ENCODE data around the gene RNPS1.
A peak's percentile ranks its signal among the peaks of the same experiment; 100 is the strongest.
"Not testable (repeated sequence)": the region's sequence is repeated elsewhere in the genome, so short reads cannot be mapped to it uniquely, and the experiment has no call there.

RNPS1 gene

GRCh38 chr16:2282262-2282661 lies 14.3 kb upstream of the RNPS1 start:
- no peak for DNase-seq

GRCh38 chr16:2280981-2281542 lies 13.1 kb upstream of the RNPS1 start:
- no peak for DNase-seq

GRCh38 chr16:2280461-2280860 lies 12.5 kb upstream of the RNPS1 start:
- no peak for DNase-seq

- DNase-seq = no peak
Measured at GRCh38 chr16:2278956-2279800, 11.3 kb upstream of the RNPS1 start.

- no peak for DNase-seq
Measured at GRCh38 chr16:2278272-2278608, 10.3 kb upstream of the RNPS1 start.

- no peak for DNase-seq
Measured at GRCh38 chr16:2277466-2278271, 9.7 kb upstream of the RNPS1 start.

- DNase-seq = no peak
Measured at GRCh38 chr16:2276368-2277195, 8.7 kb upstream of the RNPS1 start.

GRCh38 chr16:2275476-2276367 lies 7.8 kb upstream of the RNPS1 start:
- no peak for DNase-seq

GRCh38 chr16:2273931-2274330 lies 6.0 kb upstream of the RNPS1 start:
- no peak for DNase-seq

GRCh38 chr16:2273484-2273883 lies 5.6 kb upstream of the RNPS1 start:
- no peak for DNase-seq

- DNase-seq = no peak
Measured at GRCh38 chr16:2271848-2272461, 4.0 kb upstream of the RNPS1 start.

GRCh38 chr16:2270588-2271470 lies 2.9 kb upstream of the RNPS1 start:
- DNase-seq = no peak

GRCh38 chr16:2270070-2270462 lies 2.1 kb upstream of the RNPS1 start:
- no peak for DNase-seq

- not testable (repeated sequence) for DNase-seq
Measured at GRCh38 chr16:2267505-2267912, 417 bp downstream of the RNPS1 start.

GRCh38 chr16:2266887-2267286 lies 1.0 kb downstream of the RNPS1 start:
- peak; percentile 36 for DNase-seq

GRCh38 chr16:2263026-2263425 lies 4.9 kb downstream of the RNPS1 start:
- DNase-seq = not testable (repeated sequence)

- no peak for DNase-seq
Measured at GRCh38 chr16:2260250-2260649, 7.7 kb downstream of the RNPS1 start.

GRCh38 chr16:2258530-2258929 lies 9.4 kb downstream of the RNPS1 start:
- DNase-seq = not testable (repeated sequence)

- DNase-seq = no peak
Measured at GRCh38 chr16:2257726-2258125, 10.2 kb downstream of the RNPS1 start.

- DNase-seq = no peak
Measured at GRCh38 chr16:2256531-2257140, 11.3 kb downstream of the RNPS1 start.

All from activated naive CD4-positive, alpha-beta T cell treated with Interleukin-2 at 50 U/mL for 16 hours (primary cell).